Measurements from ENCODE around the gene PHF21B.

GRCh38 chr22:45008751-45009605 is 827 bp downstream of the PHF21B start:
- TF ChIP-seq CTCF (conservative IDR thresholded peaks at IDR 0.05 in 1 of 2, IDR thresholded peaks at IDR 0.05 in 1 of 2; ENCODE audit: low read depth in 1 of 2, low read length in 2 of 2) (no peak), EZH2 (IDR thresholded peaks at IDR 0.05; ENCODE audit: low read length, missing control alignments) (peak; percentile 70)
